HCT116 (cell line): Measurements from ENCODE around the gene HJURP. TPM values are rescaled to one million over a fixed set of nuclear protein-coding genes. Genes with fewer than 3 reads are reported as not detected.

Source experiments
- ATAC-seq: fragments of 200-7000 bp; cut with Tn5 transposase; 2 replicates; pipeline ENCODE4 v1.9.1; 2020; ENCODE audit warnings: mild to moderate bottlenecking, moderate library complexity
- BruUV-seq: library from RNA; stranded (reverse); fragments of 400-500 nt; replicated peaks from 2 replicates; lab custom pipeline; 2021; lab: Mats Ljungman, UMichigan
- CTCF ChIA-PET: fragments of 300-600 bp; sonication (Branson Sonifier 250); formaldehyde crosslinking; loops from one replicate; lab custom pipeline; 2021; ENCODE audit warnings: antibody characterized with exemption; lab: Charles Lee
- POLR2A ChIA-PET: fragments of 300-600, 350-600 bp; sonication (Branson Sonifier 250); formaldehyde crosslinking; loops from one replicate; lab custom pipeline; 2021; ENCODE audit warnings: antibody characterized with exemption; lab: Charles Lee
- RAD21 ChIA-PET, 2 experiments: fragments of 300-600 bp; sonication (Branson Sonifier 250); formaldehyde crosslinking; loops; one replicate each; lab custom pipeline; 2023; ENCODE audit warnings: low total read pairs in 2 of 2; ENCODE audit not compliant: uncharacterized antibody in 2 of 2, unreplicated experiment in 2 of 2, low non-redundant PET in 1 of 2; lab: Charles Lee
- DNase-seq: peaks from one replicate; pipeline ENCODE4 v3.0.0-alpha.2; 2010; ENCODE audit warnings: low read depth, low spot score
- H2AFZ ChIP-seq: fragments of 200-600 bp; shearing (Covaris generic), sonication (generic); 2 replicates; pipeline ENCODE4 v1.6.1; 2017; ENCODE audit warnings: low read depth, mixed run types, mixed read lengths, antibody characterized with exemption, low read length; ENCODE audit not compliant: poor library complexity, severe bottlenecking
- H3K27ac ChIP-seq: 2 replicates; pipeline ENCODE4 v1.5.1; 2012; ENCODE audit warnings: low read depth, low read length
- H3K27me3 ChIP-seq: fragments of 200-600 bp; sonication (generic); 2 replicates; pipeline ENCODE4 v1.6.1; 2016; ENCODE audit warnings: mixed run types, low read length, mixed read lengths; ENCODE audit not compliant: insufficient read depth
- H3K36me3 ChIP-seq, 2 experiments: fragments of 200-500 bp in 1 of 2; fragments of 200-600 bp in 1 of 2; sonication (Bioruptor generic) in 1 of 2; sonication (generic) in 1 of 2; 2 replicates each; pipeline versions ENCODE4 v1.5.1 to v1.6.1; 2014 to 2016; ENCODE audit warnings: low read length in 2 of 2, inconsistent platforms in 1 of 2, mixed read lengths in 1 of 2, mixed run types in 1 of 2; ENCODE audit not compliant: insufficient read depth in 2 of 2, control insufficient read depth in 1 of 2
- H3K4me1 ChIP-seq, 2 experiments: fragments of 200-600 bp in 1 of 2; sonication (generic) in 1 of 2; 2 replicates each; pipeline versions ENCODE4 v1.5.1 to v1.6.1; 2012 to 2017; ENCODE audit warnings: low read length in 2 of 2, inconsistent platforms in 1 of 2, mild to moderate bottlenecking in 1 of 2, mixed read lengths in 1 of 2, mixed run types in 1 of 2, moderate library complexity in 1 of 2; ENCODE audit not compliant: insufficient read depth in 2 of 2, control insufficient read depth in 1 of 2
- H3K4me2 ChIP-seq: fragments of 200-600 bp; sonication (generic); 2 replicates; pipeline ENCODE4 v1.6.1; 2017; ENCODE audit warnings: mixed run types, low read length, mixed read lengths
- H3K4me3 ChIP-seq, 2 experiments: fragments of 200-600 bp in 1 of 2; sonication (generic) in 1 of 2; replicated peaks in 1 of 2; 2 replicates each; pipeline ENCODE4 v1.5.1; 2011 to 2016; ENCODE audit warnings: low read length in 2 of 2, control low read depth in 1 of 2, low read depth in 1 of 2, mild to moderate bottlenecking in 1 of 2, mixed read lengths in 1 of 2, mixed run types in 1 of 2
- H3K79me2 ChIP-seq: fragments of 200-600 bp; sonication (generic); 2 replicates; pipeline ENCODE4 v1.6.1; 2017; ENCODE audit warnings: mild to moderate bottlenecking, mixed run types, low read length, moderate library complexity, mixed read lengths; ENCODE audit not compliant: insufficient read depth
- H3K9ac ChIP-seq: fragments of 200-600 bp; sonication (generic); 2 replicates; pipeline ENCODE4 v1.6.1; 2016; ENCODE audit warnings: low read length, mixed read lengths
- H3K9me2 ChIP-seq: fragments of 200-600 bp; sonication (generic), shearing (Covaris generic); 2 replicates; pipeline ENCODE4 v1.6.1; 2017; ENCODE audit warnings: mixed run types, mild to moderate bottlenecking, moderate library complexity; ENCODE audit not compliant: insufficient read depth
- H3K9me3 ChIP-seq, 2 experiments: fragments of 200-500 bp in 1 of 2; fragments of 200-600 bp in 1 of 2; sonication (Bioruptor generic) in 1 of 2; sonication (generic) in 1 of 2; 2 replicates each; pipeline ENCODE4 v1.6.1; 2014 to 2017; ENCODE audit warnings: low read length in 2 of 2, mixed read lengths in 2 of 2, inconsistent platforms in 1 of 2, low read depth in 1 of 2, mild to moderate bottlenecking in 1 of 2, mixed run types in 1 of 2, moderate library complexity in 1 of 2; ENCODE audit not compliant: control insufficient read depth in 1 of 2, insufficient read depth in 1 of 2
- H4K20me1 ChIP-seq: fragments of 200-600 bp; sonication (generic), shearing (Covaris generic); 2 replicates; pipeline ENCODE4 v1.6.1; 2017; ENCODE audit warnings: mixed run types, mild to moderate bottlenecking, moderate library complexity; ENCODE audit not compliant: insufficient read depth
- ATF3 ChIP-seq: IDR thresholded peaks from 2 replicates; pipeline ENCODE4 v1.6.1; 2012
- CBX3 ChIP-seq: IDR thresholded peaks from 2 replicates; pipeline ENCODE4 v1.6.1; 2012; ENCODE audit warnings: low read depth
- CTCF ChIP-seq, 3 experiments: fragments of 200-600 bp in 1 of 3; sonication (generic) in 1 of 3; IDR thresholded peaks in 2 of 3; conservative IDR thresholded peaks in 1 of 3; 2 replicates each; pipeline ENCODE4 v1.5.1; 2012 to 2017; ENCODE audit warnings: low read depth in 2 of 3, low read length in 2 of 3, antibody characterized with exemption in 1 of 3, borderline replicate concordance in 1 of 3, control low read depth in 1 of 3, mild to moderate bottlenecking in 1 of 3, mixed read lengths in 1 of 3, mixed run types in 1 of 3, moderate library complexity in 1 of 3; ENCODE audit not compliant: insufficient read depth in 1 of 3
- ELF1 ChIP-seq: IDR thresholded peaks from 2 replicates; pipeline ENCODE4 v1.6.1; 2012; ENCODE audit warnings: low read depth, borderline replicate concordance
- EZH2 ChIP-seq: fragments of 200-600 bp; sonication (generic); IDR thresholded peaks from 2 replicates; pipeline ENCODE4 v1.6.1; 2017; ENCODE audit warnings: antibody characterized with exemption, mixed run types
- EZH2phosphoT487 ChIP-seq: fragments of 200-600 bp; IDR thresholded peaks from 2 replicates; pipeline ENCODE4 v1.6.1; 2018; ENCODE audit warnings: antibody characterized with exemption, borderline replicate concordance
- MAX ChIP-seq: IDR thresholded peaks from 2 replicates; pipeline ENCODE4 v1.6.1; 2012
- POLR2A ChIP-seq: IDR thresholded peaks from 2 replicates; pipeline ENCODE4 v1.7.0; 2011; ENCODE audit warnings: borderline replicate concordance; ENCODE audit not compliant: insufficient read depth, insufficient read length; ENCODE audit errors: extremely low read depth
- RAD21 ChIP-seq: IDR thresholded peaks from 2 replicates; pipeline ENCODE4 v1.6.1; 2012; ENCODE audit warnings: low read depth, mild to moderate bottlenecking
- SIN3A ChIP-seq: IDR thresholded peaks from 2 replicates; pipeline ENCODE4 v1.6.1; 2012; ENCODE audit warnings: low read depth
- SP1 ChIP-seq: IDR thresholded peaks from 2 replicates; pipeline ENCODE4 v1.6.1; 2012; ENCODE audit warnings: low read depth
- YY1 ChIP-seq: IDR thresholded peaks from 2 replicates; pipeline ENCODE4 v1.6.1; 2011; ENCODE audit warnings: low read length, low read depth, moderate library complexity, mild to moderate bottlenecking; ENCODE audit not compliant: insufficient replicate concordance; ENCODE audit errors: extremely low read depth
- ZBTB33 ChIP-seq: IDR thresholded peaks from 2 replicates; pipeline ENCODE4 v1.6.1; 2011; ENCODE audit warnings: mild to moderate bottlenecking, low read length, moderate library complexity; ENCODE audit not compliant: insufficient replicate concordance; ENCODE audit errors: extremely low read depth
- ZFX ChIP-seq: fragments of 450-650 bp; IDR thresholded peaks from 2 replicates; pipeline ENCODE4 v1.6.1; 2017
- intact Hi-C: fragments of 100-400 bp; cut with micrococcal nuclease; formaldehyde crosslinking; loops from 2 replicates; pipeline ENCODE4 v1.10.0; 2022
- total RNA-seq: library from RNA; stranded (reverse); gene quantifications from one replicate; pipeline ENCODE4 v1.2.1, GENCODE V29; 2021; ENCODE audit not compliant: unreplicated experiment

The HJURP gene
- total RNA-seq, 1 experiment from 2014 or later: 64.1 TPM

- RAD21 ChIA-PET: no interaction called here
- H3K9me2 ChIP-seq: no peaks in the 10 kb centered on the region
- POLR2A ChIA-PET: no interaction called here
- H3K4me3 ChIP-seq: no peak overlapping the region
- H3K4me1 ChIP-seq: peaks cover 7 to 23% of the 10 kb centered on the region in 2 experiments
- H3K36me3 ChIP-seq: peaks cover 12 to 24% of the 10 kb centered on the region in 2 experiments
- no peak overlapping the region for H3K4me2 ChIP-seq
- H3K9ac ChIP-seq: no peak overlapping the region
- DNase-seq: no peak
- no peaks in the 10 kb centered on the region for H4K20me1 ChIP-seq
- H3K79me2 ChIP-seq: peaks cover 31% of the 10 kb centered on the region
- BruUV-seq: no TSS peak
- no peak overlapping the region for H2AFZ ChIP-seq
- no peak for ATAC-seq
- CTCF ChIA-PET: interaction anchor here (1.2 to 2.9 kb wide), 2 partner anchors 8 to 11 kb away, joined by 3 to 9 read pairs; partner anchors contain the start of gene MSL3B
- intact Hi-C loops: no loop called here
- TF ChIP-seq SP1: peak; percentile 30; the same call in 1 of the 2 replicates
- TF ChIP-seq ATF3: no peak
- TF ChIP-seq SIN3A: no peak
- TF ChIP-seq CTCF (IDR thresholded peaks at IDR 0.05 in 2 of 3, conservative IDR thresholded peaks at IDR 0.05 in 1 of 3; ENCODE audit: borderline replicate concordance in 1 of 3, insufficient read depth in 1 of 3, low read depth in 2 of 3, low read length in 2 of 3): no peak
- TF ChIP-seq POLR2A: no peak
- TF ChIP-seq ZFX: no peak
- no peak for TF ChIP-seq EZH2
- H3K27ac ChIP-seq: no peak overlapping the region
- H3K9me3 ChIP-seq: no peaks in the 10 kb centered on the region
- H3K27me3 ChIP-seq: no peaks in the 10 kb centered on the region
Observed at GRCh38 chr2:233856184-233856583, 1.8 kb upstream of the HJURP start.

- peaks cover 40% of the 10 kb centered on the region for H3K79me2 ChIP-seq
- no peak for DNase-seq
- peak overlapping the region; percentile 79 to 96 for H3K4me3 ChIP-seq
- intact Hi-C loops: no loop called here
- ChIA-PET RAD21 (no interaction called here), POLR2A (no interaction called here), CTCF (no interaction called here)
- peaks cover 20 to 32% of the 10 kb centered on the region in 2 experiments for H3K36me3 ChIP-seq
- H3K9me3 ChIP-seq: no peaks in the 10 kb centered on the region
- BruUV-seq: no TSS peak
- peaks cover 7 to 23% of the 10 kb centered on the region in 2 experiments for H3K4me1 ChIP-seq
- ATAC-seq: no peak
- no peak overlapping the region for H2AFZ ChIP-seq
- H4K20me1 ChIP-seq: no peaks in the 10 kb centered on the region
- peak overlapping the region; percentile 99 for H3K9ac ChIP-seq
- H3K4me2 ChIP-seq: peak overlapping the region; percentile 91
- H3K27me3 ChIP-seq: no peaks in the 10 kb centered on the region
- peak overlapping the region; percentile 56; the same call in 1 of the 2 replicates for H3K27ac ChIP-seq
- no peaks in the 10 kb centered on the region for H3K9me2 ChIP-seq
- no peak for TF ChIP-seq YY1
- TF ChIP-seq ZBTB33: no peak
- TF ChIP-seq MAX: no peak
- TF ChIP-seq CBX3: no peak
- TF ChIP-seq EZH2phosphoT487: no peak
- TF ChIP-seq CTCF (IDR thresholded peaks at IDR 0.05 in 2 of 3, conservative IDR thresholded peaks at IDR 0.05 in 1 of 3; ENCODE audit: borderline replicate concordance in 1 of 3, insufficient read depth in 1 of 3, low read depth in 2 of 3, low read length in 2 of 3): no peak
- no peak for TF ChIP-seq ELF1
- no peak for TF ChIP-seq RAD21
Observed at GRCh38 chr2:233855345-233855744, 1.0 kb upstream of the HJURP start.
